Esophagus muscularis mucosa (tissue), 3 donors: ENCODE measurements around the gene OR6B1.

Experiments used
- CTCF ChIP-seq, 3 experiments: fragments of 200-600 bp in 2 of 3; fragments of 450-650 bp in 1 of 3; sonication (generic) in 2 of 3; IDR thresholded peaks; one replicate each; pipeline ENCODE4 v1.5.1; 2017 to 2019; ENCODE audit warnings: antibody characterized with exemption in 3 of 3, mild to moderate bottlenecking in 2 of 3, moderate library complexity in 1 of 3
- EP300 ChIP-seq: sonication (generic); formaldehyde crosslinking; IDR thresholded peaks from one replicate; pipeline ENCODE4 v1.6.1; 2017; ENCODE audit warnings: antibody characterized with exemption

- TF ChIP-seq CTCF (IDR thresholded peaks at IDR 0.05) = no peak
- TF ChIP-seq EP300 = no peak
Measured at GRCh38 chr7:144022169-144022568, 22.0 kb downstream of the OR6B1 start.
